ENCODE data around the gene ZFHX3. TPM values are rescaled to one million over a fixed set of nuclear protein-coding genes. Genes with fewer than 3 reads are reported as not detected.

ZFHX3 gene
- total RNA-seq, 2 experiments from 2014 or later = 0.63 to 0.64 TPM

DNA sequence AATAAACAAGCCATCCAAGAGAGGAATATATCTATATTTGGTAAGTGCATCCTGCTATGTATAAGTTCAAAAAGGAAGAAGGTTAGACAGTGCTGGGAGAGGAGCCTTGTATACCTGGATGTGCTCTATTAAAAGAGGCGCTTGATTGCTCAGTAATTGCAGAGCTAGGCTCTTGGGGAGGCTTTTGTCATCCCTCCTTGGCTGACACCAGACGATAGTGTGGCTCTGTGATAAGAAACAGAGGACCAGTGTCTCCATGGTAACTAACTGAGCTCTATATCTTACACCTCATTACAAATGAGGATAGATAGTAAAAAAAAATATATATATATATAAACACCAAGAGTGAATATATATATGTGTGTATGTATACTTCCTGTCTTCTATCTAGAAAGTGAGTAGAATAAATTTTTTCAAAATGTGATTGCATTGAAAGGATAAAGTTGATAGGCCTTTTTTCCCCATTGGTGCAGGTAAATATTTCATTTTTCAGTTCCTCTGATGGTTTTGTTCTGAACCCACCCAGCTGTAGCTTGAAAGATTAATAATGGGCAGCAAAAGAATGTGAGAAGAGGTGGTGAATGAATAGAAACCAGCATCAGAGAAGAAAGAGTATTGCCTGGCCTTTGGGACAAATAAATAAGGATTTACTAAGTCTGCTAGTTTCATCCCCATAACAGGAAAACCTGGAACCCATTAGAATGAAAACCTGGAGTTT is 303.7 kb downstream of the ZFHX3 start:
- ATAC-seq (ENCODE audit: poor library complexity) (no peak), DNase-seq (no peak)
- TF ChIP-seq, protein P1, sequence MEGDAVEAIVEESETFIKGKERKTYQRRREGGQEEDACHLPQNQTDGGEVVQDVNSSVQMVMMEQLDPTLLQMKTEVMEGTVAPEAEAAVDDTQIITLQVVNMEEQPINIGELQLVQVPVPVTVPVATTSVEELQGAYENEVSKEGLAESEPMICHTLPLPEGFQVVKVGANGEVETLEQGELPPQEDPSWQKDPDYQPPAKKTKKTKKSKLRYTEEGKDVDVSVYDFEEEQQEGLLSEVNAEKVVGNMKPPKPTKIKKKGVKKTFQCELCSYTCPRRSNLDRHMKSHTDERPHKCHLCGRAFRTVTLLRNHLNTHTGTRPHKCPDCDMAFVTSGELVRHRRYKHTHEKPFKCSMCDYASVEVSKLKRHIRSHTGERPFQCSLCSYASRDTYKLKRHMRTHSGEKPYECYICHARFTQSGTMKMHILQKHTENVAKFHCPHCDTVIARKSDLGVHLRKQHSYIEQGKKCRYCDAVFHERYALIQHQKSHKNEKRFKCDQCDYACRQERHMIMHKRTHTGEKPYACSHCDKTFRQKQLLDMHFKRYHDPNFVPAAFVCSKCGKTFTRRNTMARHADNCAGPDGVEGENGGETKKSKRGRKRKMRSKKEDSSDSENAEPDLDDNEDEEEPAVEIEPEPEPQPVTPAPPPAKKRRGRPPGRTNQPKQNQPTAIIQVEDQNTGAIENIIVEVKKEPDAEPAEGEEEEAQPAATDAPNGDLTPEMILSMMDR (IDR thresholded peaks at IDR 0.05) = no peak
- CTCF ChIA-PET = no interaction called here
- Mint-ChIP-seq H3K4me1 (ENCODE audit: low read depth) (no peaks in the 10 kb centered on the region), H3K9me3 (no peaks in the 10 kb centered on the region), H3K27me3 (no peaks in the 10 kb centered on the region), H3K36me3 (ENCODE audit: low read depth) (no peaks in the 10 kb centered on the region), H3K27ac (no peak overlapping the region), H3K4me3 (no peak overlapping the region)
- Histone ChIP-seq H3K4me3 (ENCODE audit: low read length) (no peak overlapping the region), H3K9me3 (ENCODE audit: control insufficient read depth in 1 of 2, insufficient read depth in 1 of 2, low read length in 2 of 2) (no peaks in the 10 kb centered on the region), H3K4me1 (ENCODE audit: insufficient read depth, low read length) (no peaks in the 10 kb centered on the region), H3K27ac (ENCODE audit: low read depth in 1 of 2, low read length in 2 of 2) (no peak overlapping the region), H3K27me3 (ENCODE audit: control insufficient read depth in 1 of 2, insufficient read depth in 2 of 2, low read length in 2 of 2) (no peaks in the 10 kb centered on the region), H3K36me3 (ENCODE audit: insufficient read depth, low read length) (no peaks in the 10 kb centered on the region)
- intact Hi-C loops (cut with DNase I, micrococcal nuclease) = no loop called here
- POLR2A ChIA-PET = no interaction called here

- H3K4me1 Mint-ChIP-seq (ENCODE audit: low read depth) = no peaks in the 10 kb centered on the region
- Histone ChIP-seq H3K27ac (ENCODE audit: low read depth in 1 of 2, low read length in 2 of 2) (no peak overlapping the region), H3K9me3 (ENCODE audit: control insufficient read depth in 1 of 2, insufficient read depth in 1 of 2, low read length in 2 of 2) (no peaks in the 10 kb centered on the region), H3K27me3 (ENCODE audit: control insufficient read depth in 1 of 2, insufficient read depth in 2 of 2, low read length in 2 of 2) (no peaks in the 10 kb centered on the region), H3K36me3 (ENCODE audit: insufficient read depth, low read length) (no peaks in the 10 kb centered on the region), H3K4me3 (ENCODE audit: low read length) (no peak overlapping the region), H3K4me1 (ENCODE audit: insufficient read depth, low read length) (no peaks in the 10 kb centered on the region)
- TF ChIP-seq, protein P1 (IDR thresholded peaks at IDR 0.05) = no peak
- ChIA-PET CTCF (no interaction called here), POLR2A (no interaction called here)
- DNase-seq = no peak
- H3K9me3 Mint-ChIP-seq = no peaks in the 10 kb centered on the region
- H3K27ac Mint-ChIP-seq = no peak overlapping the region
- H3K4me3 Mint-ChIP-seq = no peak overlapping the region
- no peaks in the 10 kb centered on the region for H3K36me3 Mint-ChIP-seq (ENCODE audit: low read depth)
- no peak for ATAC-seq (ENCODE audit: poor library complexity)
- no peaks in the 10 kb centered on the region for H3K27me3 Mint-ChIP-seq
- intact Hi-C loops (cut with DNase I, micrococcal nuclease) = no loop called here
Observed at GRCh38 chr16:72743011-72743761, 304.7 kb downstream of the ZFHX3 start.

GRCh38 chr16:72740347-72740746 is 307.6 kb downstream of the ZFHX3 start:
- Histone ChIP-seq H3K36me3 (ENCODE audit: insufficient read depth, low read length) (no peaks in the 10 kb centered on the region), H3K4me1 (ENCODE audit: insufficient read depth, low read length) (no peaks in the 10 kb centered on the region), H3K9me3 (ENCODE audit: control insufficient read depth in 1 of 2, insufficient read depth in 1 of 2, low read length in 2 of 2) (peaks cover 0 to 9% of the 10 kb centered on the region in 2 experiments), H3K27me3 (ENCODE audit: control insufficient read depth in 1 of 2, insufficient read depth in 2 of 2, low read length in 2 of 2) (no peaks in the 10 kb centered on the region), H3K4me3 (ENCODE audit: low read length) (no peak overlapping the region), H3K27ac (ENCODE audit: low read depth in 1 of 2, low read length in 2 of 2) (no peak overlapping the region)
- Mint-ChIP-seq H3K27ac (no peak overlapping the region), H3K4me3 (no peak overlapping the region), H3K4me1 (ENCODE audit: low read depth) (no peaks in the 10 kb centered on the region), H3K9me3 (no peaks in the 10 kb centered on the region), H3K27me3 (no peaks in the 10 kb centered on the region), H3K36me3 (ENCODE audit: low read depth) (no peaks in the 10 kb centered on the region)
- TF ChIP-seq, protein P1 (IDR thresholded peaks at IDR 0.05) = no peak
- ChIA-PET CTCF (no interaction called here), POLR2A (no interaction called here)
- no peak for DNase-seq
- no peak for ATAC-seq (ENCODE audit: poor library complexity)
- intact Hi-C loops (cut with DNase I, micrococcal nuclease) = no loop called here

Measured in CD4-positive, alpha-beta T cell (primary cell).